ENCODE data around the gene ENTPD6. TPM values are rescaled to one million over a fixed set of nuclear protein-coding genes. Genes with fewer than 3 reads are reported as not detected.

ENTPD6 gene
- total RNA-seq, 1 experiment from 2014 or later: 86.6 TPM

DNA sequence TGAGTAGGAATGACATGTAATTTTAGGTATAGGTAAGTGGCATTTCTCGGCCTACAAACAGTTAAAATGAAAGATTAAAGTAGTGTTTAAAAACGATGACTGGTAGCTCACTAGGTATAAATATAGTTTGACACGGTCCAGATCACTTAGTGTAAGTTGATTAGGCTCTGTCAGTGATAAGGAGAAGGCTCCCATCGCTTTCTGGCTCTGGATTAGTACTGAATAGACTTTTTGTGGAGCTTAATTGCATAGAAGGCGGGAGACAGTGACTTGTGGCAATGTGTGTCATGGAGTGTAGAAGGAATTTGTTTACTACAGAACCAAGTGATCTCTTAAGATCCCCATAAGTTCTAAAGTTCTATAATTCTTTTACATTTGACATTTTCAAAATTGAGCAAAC lies 59.1 kb downstream of the ENTPD6 start:
- H3K36me3 ChIP-seq (ENCODE audit: control insufficient read depth, insufficient read depth, low read length): no peaks in the 10 kb centered on the region; the same call in none of the 2 replicates
- ChIA-PET POLR2A (no interaction called here), CTCF (no interaction called here)
- Mint-ChIP-seq H3K27ac (ENCODE audit: unreplicated experiment) (no peak overlapping the region), H3K4me1 (ENCODE audit: low read depth, unreplicated experiment) (no peaks in the 10 kb centered on the region), H3K4me3 (ENCODE audit: unreplicated experiment) (no peak overlapping the region), H3K36me3 (ENCODE audit: insufficient read depth, unreplicated experiment) (peaks cover 23% of the 10 kb centered on the region), H3K9me3 (ENCODE audit: unreplicated experiment) (no peaks in the 10 kb centered on the region), H3K27me3 (ENCODE audit: insufficient read depth, unreplicated experiment) (no peaks in the 10 kb centered on the region)
- no TSS peak for BruUV-seq (replicated peaks)
- no peak for TF ChIP-seq CTCF (IDR thresholded peaks at IDR 0.05; ENCODE audit: insufficient read depth in 1 of 2, low read depth in 1 of 2, low read length in 1 of 2, severe bottlenecking in 1 of 2, unreplicated experiment in 1 of 2)
- H3K4me1 ChIP-seq: peaks cover 14% of the 10 kb centered on the region
- no peak overlapping the region for H3K4me3 ChIP-seq (ENCODE audit: low read depth, low read length)
- intact Hi-C loops (cut with micrococcal nuclease; ENCODE audit: unreplicated experiment): no loop called here
- no peaks in the 10 kb centered on the region for H3K27me3 ChIP-seq (replicated peaks; ENCODE audit: control insufficient read depth, insufficient read depth, low read length)
- DNase-seq: no peak
- no peaks in the 10 kb centered on the region for H3K9me3 ChIP-seq

DNA sequence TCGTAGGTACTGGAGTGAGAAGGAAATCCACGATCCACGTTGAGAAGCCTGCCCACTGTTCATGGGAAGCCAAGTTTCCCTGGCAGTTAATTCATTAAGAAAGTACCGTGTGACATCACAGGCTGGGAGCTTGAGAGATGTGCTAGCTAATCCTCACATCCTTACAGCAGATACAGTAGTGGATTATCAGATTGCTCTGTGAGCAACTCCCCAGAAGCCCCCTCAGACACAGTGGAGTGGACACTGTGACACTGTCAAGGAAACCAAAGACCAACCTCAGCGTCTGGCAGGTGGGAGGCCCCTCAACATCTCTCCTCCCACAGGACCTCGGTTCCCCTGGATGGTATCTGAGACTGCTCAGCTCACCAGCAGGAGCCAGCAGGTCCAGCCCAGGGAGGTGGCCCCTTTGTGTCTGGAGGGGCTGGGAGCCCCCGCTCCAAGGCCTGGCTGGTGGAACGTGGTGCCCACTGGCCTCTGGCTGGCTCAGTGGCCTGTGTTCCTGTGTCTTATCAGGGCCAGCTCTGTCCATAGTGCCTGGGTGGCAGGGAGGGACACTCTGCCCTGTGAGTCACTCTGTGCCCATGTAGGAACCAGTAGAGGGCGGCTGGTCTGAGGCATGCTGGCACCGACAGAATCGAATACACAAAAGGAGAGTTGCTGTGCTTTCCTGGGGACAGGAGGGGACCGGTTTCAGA lies 59.6 kb downstream of the ENTPD6 start:
- H3K36me3 Mint-ChIP-seq (ENCODE audit: insufficient read depth, unreplicated experiment): peaks cover 29% of the 10 kb centered on the region
- ChIA-PET CTCF (no interaction called here), POLR2A (no interaction called here)
- TF ChIP-seq CTCF (IDR thresholded peaks at IDR 0.05; ENCODE audit: insufficient read depth in 1 of 2, low read depth in 1 of 2, low read length in 1 of 2, severe bottlenecking in 1 of 2, unreplicated experiment in 1 of 2): no peak
- no peaks in the 10 kb centered on the region for H3K4me1 Mint-ChIP-seq (ENCODE audit: low read depth, unreplicated experiment)
- intact Hi-C loops (cut with micrococcal nuclease; ENCODE audit: unreplicated experiment): no loop called here
- no peaks in the 10 kb centered on the region for H3K9me3 Mint-ChIP-seq (ENCODE audit: unreplicated experiment)
- no peaks in the 10 kb centered on the region for H3K27me3 Mint-ChIP-seq (ENCODE audit: insufficient read depth, unreplicated experiment)
- H3K4me3 Mint-ChIP-seq (ENCODE audit: unreplicated experiment): no peak overlapping the region
- Histone ChIP-seq H3K36me3 (ENCODE audit: control insufficient read depth, insufficient read depth, low read length) (peaks cover 2% of the 10 kb centered on the region), H3K9me3 (no peaks in the 10 kb centered on the region), H3K4me1 (peaks cover 15% of the 10 kb centered on the region), H3K27me3 (replicated peaks; ENCODE audit: control insufficient read depth, insufficient read depth, low read length) (no peaks in the 10 kb centered on the region), H3K4me3 (ENCODE audit: low read depth, low read length) (no peak overlapping the region)
- no TSS peak for BruUV-seq (replicated peaks)
- H3K27ac Mint-ChIP-seq (ENCODE audit: unreplicated experiment): no peak overlapping the region
- no peak for DNase-seq

DNA sequence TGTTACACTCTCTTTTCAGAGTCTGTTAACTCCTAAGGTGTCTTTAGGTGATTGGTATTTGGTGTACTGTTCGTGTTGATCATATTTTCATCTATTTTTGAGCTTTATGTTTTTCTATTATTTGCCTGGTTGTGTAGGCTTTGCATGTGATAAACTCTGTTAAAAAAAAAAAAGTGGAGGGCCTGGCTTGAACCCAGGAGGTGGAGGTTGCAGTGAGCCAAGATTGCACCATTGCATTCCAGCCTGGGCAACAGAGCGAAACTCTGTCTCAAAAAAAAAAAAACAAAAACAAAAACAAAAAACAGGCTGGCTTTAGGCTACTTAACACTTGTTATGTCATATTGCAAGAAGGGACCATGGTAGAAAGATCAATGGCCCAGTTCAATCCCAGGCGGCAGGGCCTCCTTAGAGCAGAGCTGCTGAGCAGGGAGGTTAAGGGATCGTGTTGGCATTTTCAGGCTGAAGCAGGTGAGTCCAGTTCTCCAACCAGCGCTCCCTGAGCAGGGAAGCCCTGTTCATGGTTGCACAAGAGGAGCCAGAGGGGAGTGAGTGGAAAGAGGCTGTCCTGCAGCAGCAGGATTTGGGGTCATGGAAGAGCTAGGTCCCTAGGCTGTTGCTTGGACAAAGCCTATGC lies 60.8 kb downstream of the ENTPD6 start:
- no peaks in the 10 kb centered on the region for H3K4me1 Mint-ChIP-seq (ENCODE audit: low read depth, unreplicated experiment)
- ChIA-PET POLR2A (no interaction called here), CTCF (interaction anchor here (0.6 kb wide), 1 partner anchor 9 kb away, joined by 3 read pairs; the partner anchor contains the start of gene PYGB)
- H3K36me3 Mint-ChIP-seq (ENCODE audit: insufficient read depth, unreplicated experiment): peaks cover 37% of the 10 kb centered on the region
- H3K4me3 Mint-ChIP-seq (ENCODE audit: unreplicated experiment): no peak overlapping the region
- intact Hi-C loops (cut with micrococcal nuclease; ENCODE audit: unreplicated experiment): no loop called here
- Histone ChIP-seq H3K4me3 (ENCODE audit: low read depth, low read length) (no peak overlapping the region), H3K9me3 (no peaks in the 10 kb centered on the region), H3K4me1 (peaks cover 19% of the 10 kb centered on the region), H3K27me3 (replicated peaks; ENCODE audit: control insufficient read depth, insufficient read depth, low read length) (no peaks in the 10 kb centered on the region), H3K36me3 (ENCODE audit: control insufficient read depth, insufficient read depth, low read length) (peaks cover 2% of the 10 kb centered on the region)
- no peak for TF ChIP-seq CTCF (IDR thresholded peaks at IDR 0.05; ENCODE audit: insufficient read depth in 1 of 2, low read depth in 1 of 2, low read length in 1 of 2, severe bottlenecking in 1 of 2, unreplicated experiment in 1 of 2)
- no peak for DNase-seq
- no peaks in the 10 kb centered on the region for H3K9me3 Mint-ChIP-seq (ENCODE audit: unreplicated experiment)
- H3K27me3 Mint-ChIP-seq (ENCODE audit: insufficient read depth, unreplicated experiment): no peaks in the 10 kb centered on the region
- no TSS peak for BruUV-seq (replicated peaks)
- H3K27ac Mint-ChIP-seq (ENCODE audit: unreplicated experiment): no peak overlapping the region

All from Caco-2 (cell line).